Activated CD8-positive, alpha-beta memory T cell treated with anti-CD3 and anti-CD28 coated beads, Interleukin-2, amount 50 U/mL, for 48 hours (primary cell): ENCODE results near the gene SNX10.
"Not testable (repeated sequence)": the region's sequence is repeated elsewhere in the genome, so short reads cannot be mapped to it uniquely, and the experiment has no call there.

Experiments used
- DNase-seq: peaks from one replicate; pipeline ENCODE4 v3.0.0-alpha.2; 2020

SNX10 gene, protein sequence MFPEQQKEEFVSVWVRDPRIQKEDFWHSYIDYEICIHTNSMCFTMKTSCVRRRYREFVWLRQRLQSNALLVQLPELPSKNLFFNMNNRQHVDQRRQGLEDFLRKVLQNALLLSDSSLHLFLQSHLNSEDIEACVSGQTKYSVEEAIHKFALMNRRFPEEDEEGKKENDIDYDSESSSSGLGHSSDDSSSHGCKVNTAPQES

GRCh38 chr7:26291699-26292538, at the start of gene SNX10:
Gene SNX10, plus strand, starts transcription at chr7:26291862. Its CDS starts 54,581 bp downstream, at chr7:26346443.
- DNase-seq: peak; percentile 83

DNA sequence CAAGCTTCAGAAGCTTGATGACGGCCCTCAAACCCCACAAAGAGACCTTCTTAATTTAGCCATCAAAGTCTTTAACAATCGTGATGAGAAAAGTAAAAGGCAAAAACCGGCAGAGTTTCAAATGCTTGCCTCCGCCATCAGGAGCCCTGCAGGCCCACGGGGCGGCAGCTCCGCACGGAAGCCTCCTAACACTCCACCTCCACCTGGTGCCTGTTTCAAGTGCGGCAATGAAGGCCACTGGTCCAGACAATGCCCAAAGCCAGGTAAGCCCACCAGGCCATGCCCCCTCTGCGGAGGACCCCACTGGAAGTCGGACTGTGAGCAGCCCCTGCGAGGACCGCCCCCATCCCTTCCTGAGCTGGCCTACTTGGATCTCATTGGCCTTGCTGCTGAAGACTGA, 46.5 kb upstream of the SNX10 start:
- DNase-seq: peak; percentile 7

GRCh38 chr7:26250239-26250638, 41.4 kb upstream of the SNX10 start:
- DNase-seq: peak; percentile 30

GRCh38 chr7:26261866-26262265, 29.8 kb upstream of the SNX10 start:
- peak; percentile 22 for DNase-seq

DNA sequence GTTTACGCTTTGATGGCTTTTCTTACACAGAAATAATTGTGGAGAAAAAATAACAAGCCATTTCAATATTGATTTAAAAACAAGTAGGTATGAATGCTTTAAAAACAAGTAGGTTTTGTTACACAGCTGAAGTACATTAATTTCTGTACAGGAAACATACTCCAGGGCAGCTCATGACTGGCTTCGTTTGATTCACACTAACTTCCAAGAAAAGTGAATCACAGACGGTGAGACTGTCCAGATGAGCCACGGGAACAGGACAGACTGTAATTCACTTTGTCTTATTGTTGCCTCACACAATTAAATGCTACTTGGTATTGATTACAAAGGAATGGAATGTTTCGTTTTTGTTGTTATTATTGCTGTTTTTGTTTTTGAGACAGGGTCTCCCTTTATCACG, 26.6 kb upstream of the SNX10 start:
- DNase-seq: peak; percentile 45

DNA sequence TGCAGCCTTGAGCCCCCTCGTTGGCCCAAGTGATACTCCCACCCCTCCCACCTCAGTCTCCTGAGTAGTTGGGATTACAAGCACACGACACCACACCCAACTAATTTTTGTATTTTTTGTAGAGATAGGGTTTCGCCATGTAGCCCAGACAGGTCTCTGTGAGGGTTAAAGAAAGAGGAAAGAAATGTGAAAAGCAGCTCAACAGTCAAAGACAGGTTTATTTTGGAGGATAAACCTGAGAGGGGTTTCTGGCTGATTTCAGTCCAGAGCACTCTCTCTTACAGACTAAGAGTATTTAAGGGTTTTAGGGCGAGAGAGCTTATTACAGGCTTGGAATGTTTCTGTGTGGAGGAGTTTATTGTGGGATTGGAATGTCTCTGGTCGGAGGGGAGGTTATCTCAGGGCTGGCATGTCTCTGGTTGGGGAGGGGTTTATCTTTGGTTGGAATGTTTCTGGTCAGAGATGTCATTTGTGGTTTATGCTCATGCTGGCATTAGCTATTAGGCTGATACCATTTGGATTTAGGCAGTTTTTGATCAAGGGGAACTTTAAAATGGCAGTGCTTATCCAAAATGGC, 26.1 kb upstream of the SNX10 start:
- DNase-seq: no peak

DNA sequence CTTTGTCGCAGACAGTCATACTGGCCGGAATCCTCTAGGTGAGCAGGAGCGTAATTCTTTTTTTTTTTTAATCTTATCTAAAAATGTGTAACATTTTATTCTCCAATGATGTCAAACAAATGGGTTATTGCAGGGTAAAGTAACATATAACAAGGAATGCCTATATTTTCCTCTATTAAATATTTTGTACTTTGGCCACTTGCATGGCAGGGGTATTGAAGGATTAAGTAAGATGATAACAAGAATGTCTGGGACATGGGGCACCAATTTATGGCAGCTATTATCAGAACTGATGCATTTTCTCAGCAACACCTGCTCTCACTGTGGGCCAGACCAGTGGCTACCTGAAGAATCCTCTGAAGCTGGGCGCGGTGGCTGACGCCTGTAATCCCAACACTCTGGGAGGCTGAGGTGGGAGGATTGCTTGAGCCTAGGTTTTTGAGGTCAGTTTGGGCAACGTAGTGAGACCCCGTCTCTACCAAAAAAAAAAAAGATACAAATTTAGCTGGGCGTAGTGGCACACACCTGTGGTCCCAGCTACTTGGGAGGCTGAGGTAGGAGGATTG, 24.0 kb upstream of the SNX10 start:
- DNase-seq: no peak

- DNase-seq: no peak
Observed at GRCh38 chr7:26275213-26275612, 16.4 kb upstream of the SNX10 start.

DNA sequence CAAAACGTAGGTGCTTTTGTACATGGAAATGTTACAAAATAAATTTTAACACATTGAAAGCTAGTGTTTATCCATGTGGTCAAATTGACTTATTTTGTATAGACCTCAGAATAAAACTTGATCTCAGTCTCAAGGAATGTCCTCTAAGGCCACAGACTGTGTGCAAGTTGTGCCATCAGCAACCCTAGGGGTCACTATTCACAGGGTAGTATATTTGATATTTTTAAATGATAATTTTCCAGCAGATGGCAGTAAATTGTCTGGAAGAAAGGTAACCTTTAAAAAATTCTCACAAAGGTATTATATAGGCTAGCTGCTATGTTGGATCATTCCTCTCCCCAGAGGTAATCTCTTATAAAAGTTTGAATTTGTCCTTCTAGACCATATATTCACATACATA, 12.9 kb upstream of the SNX10 start:
- DNase-seq: no peak

- DNase-seq: peak; percentile 49
Observed at GRCh38 chr7:26279405-26279804, 12.3 kb upstream of the SNX10 start.

- peak; percentile 40 for DNase-seq
Observed at GRCh38 chr7:26280097-26280496, 11.6 kb upstream of the SNX10 start.

GRCh38 chr7:26280723-26281122, 10.9 kb upstream of the SNX10 start:
- peak; percentile 43 for DNase-seq

DNA sequence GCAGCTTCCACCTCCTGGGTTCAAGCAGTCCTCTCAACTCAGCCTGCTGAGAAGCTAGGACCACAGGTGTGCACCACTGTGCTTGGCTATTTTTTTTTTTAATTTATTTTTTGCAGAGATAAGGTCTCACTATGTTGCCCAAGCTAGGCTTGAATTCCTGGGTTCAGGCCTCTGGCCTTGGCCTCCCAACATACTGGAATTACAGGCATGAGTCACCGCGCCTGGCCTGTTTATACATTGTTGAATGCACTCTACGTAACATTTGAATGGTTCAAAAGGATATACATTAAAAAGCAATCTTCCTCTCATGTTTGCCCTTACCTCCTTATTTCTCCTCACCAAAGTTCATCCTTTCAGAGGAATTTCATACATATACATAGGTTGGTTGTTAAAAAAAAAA, 7.2 kb upstream of the SNX10 start:
- no peak for DNase-seq

- DNase-seq: no peak
Observed at GRCh38 chr7:26284995-26285632, 6.5 kb upstream of the SNX10 start.

DNA sequence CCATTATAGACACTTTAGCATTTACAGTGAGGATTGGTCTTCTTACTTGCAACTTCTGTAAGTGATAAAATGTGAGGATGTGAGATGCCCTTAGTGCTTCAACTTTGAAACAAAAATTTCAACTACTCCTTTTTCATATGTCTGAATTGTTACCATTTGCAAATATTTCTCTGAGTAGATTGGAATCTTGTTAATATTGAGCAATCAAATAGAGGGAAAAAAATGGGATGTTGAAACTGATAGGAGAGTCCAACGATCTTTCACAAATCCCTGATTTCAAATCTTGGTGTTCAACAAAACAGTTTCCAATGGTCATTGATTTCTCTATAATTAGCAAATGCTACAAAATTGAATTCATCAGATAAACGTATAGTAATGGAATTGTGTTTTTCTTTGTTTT, 5.5 kb upstream of the SNX10 start:
- no peak for DNase-seq

GRCh38 chr7:26288126-26288525, 3.5 kb upstream of the SNX10 start:
- DNase-seq: not testable (repeated sequence)

GRCh38 chr7:26291251-26291650, 411 bp upstream of the SNX10 start:
- DNase-seq: no peak

- DNase-seq: peak; percentile 61
Observed at GRCh38 chr7:26292768-26293560, 1.3 kb downstream of the SNX10 start.

GRCh38 chr7:26293569-26294308, 2.1 kb downstream of the SNX10 start:
- DNase-seq: peak; percentile 65

GRCh38 chr7:26295015-26295414, 3.4 kb downstream of the SNX10 start:
- DNase-seq: no peak

DNA sequence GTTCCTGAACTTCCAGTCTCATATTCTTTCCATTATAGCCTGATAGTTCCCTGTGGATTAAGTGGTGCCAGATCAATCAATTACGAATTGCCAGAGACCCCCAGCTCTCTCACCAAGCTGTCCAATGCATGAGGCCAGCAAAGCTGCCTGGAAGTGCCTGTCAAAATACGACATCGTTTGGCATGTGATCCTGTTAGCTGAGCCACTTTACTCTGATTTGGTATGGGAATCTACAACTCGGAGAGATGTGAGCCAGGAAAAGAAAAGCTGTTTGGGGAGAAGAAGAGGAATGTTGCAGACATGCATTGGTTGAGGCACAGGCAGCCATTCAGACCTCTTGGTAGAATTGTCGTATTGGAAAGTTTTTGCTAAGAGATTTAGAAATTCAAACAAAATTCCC, 3.9 kb downstream of the SNX10 start:
- no peak for DNase-seq
